A673 (cell line): ENCODE measurements around the gene CMYA5. TPM values are rescaled to one million over a fixed set of nuclear protein-coding genes. Genes with fewer than 3 reads are reported as not detected.
"Not testable (repeated sequence)": the region's sequence is repeated elsewhere in the genome, so short reads cannot be mapped to it uniquely, and the experiment has no call there.

Experiments used
- BruUV-seq: library from RNA; stranded (reverse); fragments of 400-500 nt; replicated peaks from 2 replicates; lab custom pipeline; 2021; lab: Mats Ljungman, UMichigan
- CTCF ChIA-PET: fragments of 300-600 bp; sonication (Branson Sonifier 250); formaldehyde crosslinking; loops from one replicate; lab custom pipeline; 2022; ENCODE audit warnings: antibody characterized with exemption; lab: Charles Lee
- POLR2A ChIA-PET: fragments of 300-600 bp; sonication (Branson Sonifier 250); formaldehyde crosslinking; loops from one replicate; lab custom pipeline; 2022; ENCODE audit warnings: antibody characterized with exemption; ENCODE audit not compliant: low non-redundant PET; lab: Charles Lee
- DNase-seq: peaks from one replicate; pipeline ENCODE4 v3.0.0-alpha.2; 2015; ENCODE audit warnings: low spot score
- H3K27ac ChIP-seq: fragments of 200-600 bp; sonication (generic); 2 replicates; pipeline ENCODE4 v1.5.1; 2016; ENCODE audit warnings: mixed run types, low read depth, mild to moderate bottlenecking, mixed read lengths, antibody characterized with exemption, low read length; ENCODE audit not compliant: poor library complexity, severe bottlenecking
- H3K27me3 ChIP-seq: fragments of 200-600 bp; sonication (generic); replicated peaks from 2 replicates; pipeline ENCODE4 v1.6.1; 2017; ENCODE audit warnings: mixed run types, low read depth, mild to moderate bottlenecking, mixed read lengths, antibody characterized with exemption, low read length; ENCODE audit not compliant: insufficient read depth, poor library complexity
- H3K36me3 ChIP-seq: fragments of 200-600 bp; sonication (generic); 2 replicates; pipeline ENCODE4 v1.6.1; 2016; ENCODE audit warnings: mixed run types, mild to moderate bottlenecking, mixed read lengths, antibody characterized with exemption, low read length; ENCODE audit not compliant: insufficient read depth, poor library complexity, severe bottlenecking
- H3K4me1 ChIP-seq: fragments of 200-600 bp; sonication (generic); 2 replicates; pipeline ENCODE4 v1.6.1; 2017; ENCODE audit warnings: mixed run types, mild to moderate bottlenecking, mixed read lengths, antibody characterized with exemption, low read length; ENCODE audit not compliant: insufficient read depth, poor library complexity, severe bottlenecking
- H3K4me3 ChIP-seq: fragments of 200-600 bp; sonication (generic); 2 replicates; pipeline ENCODE4 v1.5.1; 2016; ENCODE audit warnings: low read depth, mixed run types, mild to moderate bottlenecking, mixed read lengths, low read length; ENCODE audit not compliant: poor library complexity, severe bottlenecking
- H3K9me3 ChIP-seq: fragments of 200-600 bp; sonication (generic); 2 replicates; pipeline ENCODE4 v1.6.1; 2016; ENCODE audit warnings: mixed run types, low read depth, mild to moderate bottlenecking, mixed read lengths, antibody characterized with exemption, low read length; ENCODE audit not compliant: poor library complexity, severe bottlenecking
- CTCF ChIP-seq: fragments of 300-800, 200-600 bp; sonication (generic); conservative IDR thresholded peaks from 2 replicates; pipeline ENCODE4 v1.5.1; 2017; ENCODE audit warnings: low read depth, mild to moderate bottlenecking, antibody characterized with exemption, low read length, moderate library complexity, mixed read lengths
- EZH2 ChIP-seq: fragments of 200-600 bp; sonication (generic); IDR thresholded peaks from 2 replicates; pipeline ENCODE4 v1.6.1; 2017; ENCODE audit warnings: borderline replicate concordance, low read depth, mild to moderate bottlenecking, mixed read lengths, antibody characterized with exemption, low read length; ENCODE audit not compliant: poor library complexity, severe bottlenecking
- intact Hi-C: fragments of 100-400 bp; cut with micrococcal nuclease; formaldehyde crosslinking; loops from one replicate; pipeline ENCODE4 v1.10.0; 2022; ENCODE audit not compliant: unreplicated experiment
- total RNA-seq: library from RNA; stranded (reverse); gene quantifications from 2 replicates; pipeline ENCODE4 v1.2.3, GENCODE V29; 2021

Gene CMYA5
- total RNA-seq, 1 experiment from 2014 or later: 0.41 TPM

- TF ChIP-seq EZH2: no peak
- no peak for TF ChIP-seq CTCF
- Histone ChIP-seq H3K36me3 (no peaks in the 10 kb centered on the region), H3K9me3 (no peaks in the 10 kb centered on the region), H3K27me3 (no peaks in the 10 kb centered on the region), H3K4me3 (no peak overlapping the region), H3K4me1 (no peaks in the 10 kb centered on the region), H3K27ac (no peak overlapping the region)
- intact Hi-C loops: loop anchor here (10.0 kb wide), 1 partner anchor 151 kb away; no protein-coding TSS in a partner anchor
- no TSS peak for BruUV-seq
- DNase-seq: no peak
- POLR2A ChIA-PET: no interaction called here
- CTCF ChIA-PET: no interaction called here
These were observed 13.7 kb downstream of the CMYA5 start for GRCh38 chr5:79703381-79703645.

- H3K27me3 ChIP-seq: no peaks in the 10 kb centered on the region
- BruUV-seq: no TSS peak
- intact Hi-C loops: loop anchor here (10.0 kb wide), 1 partner anchor 150 kb away; no protein-coding TSS in a partner anchor
These were observed 14.9 kb downstream of the CMYA5 start for GRCh38 chr5:79704553-79704952.

GRCh38 chr5:79705632-79706031 is 16.0 kb downstream of the CMYA5 start:
- no peaks in the 10 kb centered on the region for H3K36me3 ChIP-seq
- CTCF ChIA-PET: no interaction called here

More at GRCh38 chr5:79704553-79704952, 14.9 kb downstream of the CMYA5 start:
- no peak for TF ChIP-seq EZH2
- no peak for TF ChIP-seq CTCF
- POLR2A ChIA-PET: no interaction called here
- CTCF ChIA-PET: no interaction called here
- DNase-seq: no peak
- Histone ChIP-seq H3K4me1 (no peaks in the 10 kb centered on the region), H3K4me3 (no peak overlapping the region), H3K36me3 (no peaks in the 10 kb centered on the region), H3K9me3 (no peaks in the 10 kb centered on the region), H3K27ac (no peak overlapping the region)

GRCh38 chr5:79706317-79706716 is 16.7 kb downstream of the CMYA5 start:
- H3K27me3 ChIP-seq, H3K4me3 ChIP-seq, BruUV-seq, H3K36me3 ChIP-seq, POLR2A ChIA-PET, CTCF ChIA-PET, H3K27ac ChIP-seq, H3K9me3 ChIP-seq, H3K4me1 ChIP-seq, DNase-seq: not testable (repeated sequence)
- intact Hi-C loops: loop anchor here (10.0 kb wide), 1 partner anchor 148 kb away; no protein-coding TSS in a partner anchor

More at GRCh38 chr5:79705632-79706031, 16.0 kb downstream of the CMYA5 start:
- BruUV-seq: no TSS peak
- H3K4me3 ChIP-seq: no peak overlapping the region
- H3K27ac ChIP-seq: no peak overlapping the region
- no peak for TF ChIP-seq CTCF
- no peak for TF ChIP-seq EZH2
- no peaks in the 10 kb centered on the region for H3K4me1 ChIP-seq
- POLR2A ChIA-PET: no interaction called here
- no peak for DNase-seq
- intact Hi-C loops: loop anchor here (10.0 kb wide), 1 partner anchor 149 kb away; no protein-coding TSS in a partner anchor
- H3K27me3 ChIP-seq: no peaks in the 10 kb centered on the region
- H3K9me3 ChIP-seq: no peaks in the 10 kb centered on the region
